ENCODE results near the gene TLX3. TPM values are rescaled to one million over a fixed set of nuclear protein-coding genes. Genes with fewer than 3 reads are reported as not detected.

Gene TLX3
- total RNA-seq, 4 donors from 2014 or later, result not detected

DNA sequence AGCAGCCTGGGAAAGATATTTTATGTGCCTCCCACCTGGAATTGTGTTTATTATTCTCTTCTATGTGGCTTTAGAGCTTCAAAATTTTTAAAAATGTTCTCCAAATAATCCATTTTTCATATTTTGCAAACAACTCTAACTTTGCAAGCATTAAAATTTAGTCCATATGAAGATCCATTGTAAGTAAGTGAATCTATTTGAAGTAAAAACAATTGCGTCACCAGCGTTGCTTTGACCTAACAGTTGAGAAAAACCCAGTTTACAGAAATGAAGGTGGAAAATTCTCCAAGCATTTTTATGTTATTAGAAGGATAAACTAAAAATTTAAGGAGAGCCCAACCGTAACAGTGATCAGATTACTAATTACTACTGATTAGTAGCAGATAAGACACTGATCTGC is 38.9 kb upstream of the TLX3 start:
- TF ChIP-seq, protein P1, sequence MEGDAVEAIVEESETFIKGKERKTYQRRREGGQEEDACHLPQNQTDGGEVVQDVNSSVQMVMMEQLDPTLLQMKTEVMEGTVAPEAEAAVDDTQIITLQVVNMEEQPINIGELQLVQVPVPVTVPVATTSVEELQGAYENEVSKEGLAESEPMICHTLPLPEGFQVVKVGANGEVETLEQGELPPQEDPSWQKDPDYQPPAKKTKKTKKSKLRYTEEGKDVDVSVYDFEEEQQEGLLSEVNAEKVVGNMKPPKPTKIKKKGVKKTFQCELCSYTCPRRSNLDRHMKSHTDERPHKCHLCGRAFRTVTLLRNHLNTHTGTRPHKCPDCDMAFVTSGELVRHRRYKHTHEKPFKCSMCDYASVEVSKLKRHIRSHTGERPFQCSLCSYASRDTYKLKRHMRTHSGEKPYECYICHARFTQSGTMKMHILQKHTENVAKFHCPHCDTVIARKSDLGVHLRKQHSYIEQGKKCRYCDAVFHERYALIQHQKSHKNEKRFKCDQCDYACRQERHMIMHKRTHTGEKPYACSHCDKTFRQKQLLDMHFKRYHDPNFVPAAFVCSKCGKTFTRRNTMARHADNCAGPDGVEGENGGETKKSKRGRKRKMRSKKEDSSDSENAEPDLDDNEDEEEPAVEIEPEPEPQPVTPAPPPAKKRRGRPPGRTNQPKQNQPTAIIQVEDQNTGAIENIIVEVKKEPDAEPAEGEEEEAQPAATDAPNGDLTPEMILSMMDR (IDR thresholded peaks at IDR 0.05; ENCODE audit: low read depth), result no peak

DNA sequence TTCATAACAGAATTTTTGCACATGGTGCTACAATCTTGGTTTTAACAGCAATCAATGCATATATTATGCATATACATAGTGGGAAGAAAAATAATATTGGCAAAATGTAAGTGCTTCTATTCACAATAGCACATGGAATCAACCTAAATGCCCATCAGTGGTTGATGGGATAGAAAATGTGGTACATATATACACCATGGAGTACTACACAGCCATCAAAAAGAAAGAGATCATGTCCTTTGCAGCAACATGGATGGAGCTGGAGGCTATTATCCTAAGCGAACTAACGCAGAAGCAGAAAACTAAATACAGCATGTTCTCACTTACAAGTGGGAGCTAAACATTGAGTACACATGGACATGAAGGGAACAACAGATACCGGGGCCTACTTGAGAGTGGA is 37.2 kb upstream of the TLX3 start:
- TF ChIP-seq, protein P1 (IDR thresholded peaks at IDR 0.05; ENCODE audit: low read depth), result no peak

DNA sequence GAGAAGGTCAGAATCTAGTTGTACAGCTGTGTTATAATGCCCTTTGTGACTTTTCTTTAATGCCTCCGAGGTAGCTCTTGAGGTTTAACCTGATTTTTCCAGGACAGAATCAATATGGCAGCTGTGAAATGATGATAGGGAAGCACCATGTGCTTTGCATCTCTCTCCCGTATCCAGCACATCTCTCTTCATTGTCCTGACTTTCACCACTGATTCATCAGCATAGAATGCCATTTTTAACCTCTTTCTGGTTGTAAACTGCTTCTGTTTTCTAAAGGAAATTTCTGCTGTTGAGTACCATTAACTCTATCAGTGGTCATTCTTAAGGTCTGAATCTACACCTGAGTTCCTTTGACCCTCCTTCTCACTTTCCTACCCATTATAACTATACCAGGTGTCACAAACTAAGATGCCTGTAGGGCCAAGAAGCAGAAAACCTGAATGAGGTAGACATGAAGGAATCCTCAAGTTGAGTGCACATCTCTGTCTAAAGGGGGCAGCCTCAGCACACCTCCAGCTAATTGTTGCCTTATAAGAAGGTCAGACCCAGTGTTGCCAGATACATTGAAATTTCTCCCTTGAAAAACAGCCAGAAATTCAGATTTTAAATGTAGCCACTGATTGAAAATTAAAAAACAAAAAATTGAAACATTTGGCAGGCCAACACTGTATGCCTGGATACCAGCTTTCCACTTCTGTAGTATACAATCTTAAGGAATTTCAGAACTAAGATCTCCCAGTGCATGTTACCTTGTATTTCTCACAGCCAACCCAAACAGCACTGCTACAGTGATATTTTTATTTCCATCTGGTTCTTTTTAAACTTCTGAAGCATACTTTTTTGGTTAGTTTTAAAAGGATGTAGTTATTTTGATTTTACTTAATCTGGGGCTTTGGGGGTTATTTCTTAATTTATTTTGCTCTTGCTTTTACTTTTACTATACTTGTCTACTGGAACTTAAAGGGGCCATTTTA is 35.8 kb upstream of the TLX3 start:
- TF ChIP-seq, protein P1 (IDR thresholded peaks at IDR 0.05; ENCODE audit: low read depth), result no peak

DNA sequence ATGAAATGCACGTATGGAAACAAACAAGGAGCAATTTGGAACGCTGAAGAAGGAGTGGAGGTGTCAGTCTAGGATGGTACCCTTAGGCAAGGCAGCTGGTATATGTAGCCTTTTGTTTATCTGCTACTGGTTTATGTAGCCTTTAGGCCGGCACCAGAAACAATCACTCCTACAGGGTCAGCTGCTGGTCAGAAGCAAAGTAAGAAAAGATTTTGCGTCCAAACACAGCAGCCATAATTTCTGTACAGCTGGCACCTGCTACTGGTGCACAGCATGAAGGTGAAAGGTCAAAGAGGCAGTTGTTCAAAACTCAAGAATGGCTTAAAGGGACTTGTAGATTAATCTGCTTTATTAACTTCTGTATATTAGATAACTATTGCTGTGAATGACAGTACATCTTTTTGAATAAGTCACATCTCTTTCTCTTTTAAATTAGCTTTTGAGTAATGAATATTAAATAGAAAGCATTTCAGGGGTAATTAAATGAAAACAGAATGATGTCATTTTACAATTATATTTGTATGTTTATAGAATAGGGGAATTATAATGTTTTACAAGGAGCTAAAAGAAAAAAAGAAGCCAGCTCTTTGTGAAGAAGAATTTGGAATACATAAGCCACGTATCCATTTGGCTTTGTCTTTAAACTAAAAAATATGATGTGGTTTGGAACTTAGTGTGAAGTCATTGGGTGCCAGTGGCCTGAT is 33.1 kb upstream of the TLX3 start:
- TF ChIP-seq, protein P1 (IDR thresholded peaks at IDR 0.05; ENCODE audit: low read depth), result no peak

DNA sequence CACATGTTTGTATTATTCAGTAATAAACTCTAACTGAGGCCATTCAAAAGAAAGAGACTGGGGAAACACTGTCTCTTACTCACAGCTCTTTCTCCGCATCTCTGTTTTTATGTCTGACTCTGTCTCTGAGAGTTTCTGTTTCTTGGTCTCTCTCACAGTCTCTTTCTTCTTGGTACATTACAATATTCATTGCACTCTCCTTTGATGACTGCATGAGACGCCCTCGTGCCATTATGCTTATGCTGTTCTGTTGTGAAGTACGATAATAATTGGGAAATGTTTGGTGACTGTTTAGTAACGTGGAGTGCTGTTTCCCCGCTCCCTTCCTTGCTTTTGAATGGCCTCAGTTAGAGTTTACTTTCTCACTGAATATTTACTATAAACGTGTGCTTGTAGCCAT is 25.3 kb upstream of the TLX3 start:
- TF ChIP-seq, protein P1 (IDR thresholded peaks at IDR 0.05; ENCODE audit: low read depth), result no peak

DNA sequence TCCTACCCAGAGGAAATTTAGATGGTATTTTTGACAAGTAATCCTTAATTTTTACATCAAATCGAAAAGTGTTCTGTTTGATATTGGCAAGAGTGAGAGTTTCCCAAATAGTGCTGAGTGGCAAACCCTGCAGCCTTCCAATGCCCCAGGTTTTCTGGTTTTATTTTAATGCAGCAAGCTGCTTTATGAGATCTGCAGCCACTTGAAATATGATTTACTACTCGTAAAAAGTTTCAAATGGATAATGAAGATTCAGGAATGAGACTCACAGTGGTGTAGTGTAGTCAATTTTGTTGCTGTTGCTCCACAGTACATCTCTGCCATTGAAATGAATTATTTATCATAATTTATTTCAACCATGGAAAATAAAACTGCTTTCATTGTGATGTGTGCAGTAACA is 23.6 kb upstream of the TLX3 start:
- TF ChIP-seq, protein P1 (IDR thresholded peaks at IDR 0.05; ENCODE audit: low read depth), result no peak

DNA sequence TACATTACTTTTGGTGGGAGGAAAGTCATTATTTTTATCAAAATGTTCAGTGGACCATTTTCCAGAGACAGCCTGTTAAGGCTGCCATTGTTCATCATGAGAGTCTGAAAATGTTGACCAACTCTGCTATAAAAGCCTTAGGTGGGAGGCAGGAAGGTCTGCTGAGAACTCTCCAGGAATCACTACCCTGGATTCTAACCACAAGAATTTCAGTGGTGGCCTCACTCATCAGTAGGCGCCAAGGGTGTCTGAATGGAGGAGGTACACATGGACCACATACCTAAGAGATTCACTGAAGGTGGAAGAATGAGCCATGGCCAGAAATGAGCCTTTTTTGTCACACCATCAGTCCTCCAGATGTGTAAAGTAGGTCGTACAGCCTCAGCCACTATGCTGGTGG is 21.0 kb upstream of the TLX3 start:
- TF ChIP-seq, protein P1 (IDR thresholded peaks at IDR 0.05; ENCODE audit: low read depth), result no peak
